Lower leg skin (tissue), 4 donors: Measurements from ENCODE around the gene SDK2. TPM values are rescaled to one million over a fixed set of nuclear protein-coding genes. Genes with fewer than 3 reads are reported as not detected.

Experiments
- DNase-seq, 2 donors: peaks; one replicate each; pipeline ENCODE4 v3.0.0-alpha.2; 2019; ENCODE audit warnings: low spot score in 2 of 2
- H3K4me3 ChIP-seq: fragments of 200-600 bp; sonication (generic); 2 replicates; pipeline ENCODE4 v1.5.1; 2017; ENCODE audit warnings: mild to moderate bottlenecking, low read depth; ENCODE audit not compliant: poor library complexity, severe bottlenecking
- CTCF ChIP-seq, 3 donors: fragments of 450-650 bp; IDR thresholded peaks; one replicate each; pipeline ENCODE4 v1.5.1; 2016; ENCODE audit warnings: antibody characterized with exemption in 3 of 3, mild to moderate bottlenecking in 3 of 3, moderate library complexity in 2 of 3
- POLR2A ChIP-seq, 2 donors: fragments of 450-650 bp; IDR thresholded peaks; one replicate each; pipeline ENCODE4 v1.6.1; 2016 to 2017; ENCODE audit warnings: antibody characterized with exemption in 2 of 2, mild to moderate bottlenecking in 1 of 2, moderate library complexity in 1 of 2
- WGBS, 2 donors: methylation state at CpG; one replicate each; pipeline ENCODE4 v1.1.5; 2018; 5-methylcytosine and 5-hydroxymethylcytosine counted together
- intact Hi-C: fragments of 100-400 bp; cut with DNase I; formaldehyde crosslinking; loops from one replicate; pipeline ENCODE4 v1.15.0; 2023; ENCODE audit warnings: low total_unique reads
- total RNA-seq, 4 donors: library from RNA; depleted of rRNA; stranded (reverse); fragments of >200 nt; gene quantifications; one replicate each; pipeline ENCODE4 v1.1.0, GENCODE V29; 2016

Gene SDK2
- total RNA-seq, 4 donors from 2014 or later: 1.5 to 4.4 (median 1.6) TPM

GRCh38 chr17:73493956-73494926 is 150.0 kb downstream of the SDK2 start:
- 73 to 75% methylated on average over 24 of the region's 24 CpGs for WGBS, 2 donors
- no peak overlapping the region for H3K4me3 ChIP-seq
- intact Hi-C loops: no loop called here
- no peak for DNase-seq
- no peak for TF ChIP-seq CTCF (IDR thresholded peaks at IDR 0.05)
- TF ChIP-seq POLR2A (IDR thresholded peaks at IDR 0.05): no peak

- DNase-seq: no peak
- TF ChIP-seq CTCF (IDR thresholded peaks at IDR 0.05): no peak
- TF ChIP-seq POLR2A (IDR thresholded peaks at IDR 0.05): no peak
- intact Hi-C loops: no loop called here
- WGBS, 2 donors: 28 to 30% methylated on average over 22 of the region's 22 CpGs
- no peak overlapping the region for H3K4me3 ChIP-seq
Observed at GRCh38 chr17:73492821-73493814, 151.1 kb downstream of the SDK2 start.

- intact Hi-C loops: no loop called here
- H3K4me3 ChIP-seq: no peak overlapping the region
- TF ChIP-seq CTCF (IDR thresholded peaks at IDR 0.05) (no peak), POLR2A (IDR thresholded peaks at IDR 0.05) (no peak)
- WGBS, 2 donors: 75 to 79% methylated on average over 10 to 12 of the region's 12 CpGs
- no peak for DNase-seq
Observed at GRCh38 chr17:73492125-73492820, 152.0 kb downstream of the SDK2 start.

- WGBS, 2 donors: 93 to 97% methylated on average over 9 of the region's 9 CpGs
- intact Hi-C loops: no loop called here
- TF ChIP-seq CTCF (IDR thresholded peaks at IDR 0.05): no peak
- no peak for TF ChIP-seq POLR2A (IDR thresholded peaks at IDR 0.05)
- DNase-seq: no peak
- no peak overlapping the region for H3K4me3 ChIP-seq
Observed at GRCh38 chr17:73491648-73492047, 152.6 kb downstream of the SDK2 start.

- no peak overlapping the region for H3K4me3 ChIP-seq
- intact Hi-C loops: no loop called here
- no peak for DNase-seq
- 87 to 89% methylated on average over 3 of the region's 3 CpGs for WGBS, 2 donors
- TF ChIP-seq POLR2A (IDR thresholded peaks at IDR 0.05) (no peak), CTCF (IDR thresholded peaks at IDR 0.05) (no peak)
Observed at GRCh38 chr17:73490851-73491250, 153.4 kb downstream of the SDK2 start.
